GM18498 (cell line): ENCODE data around the gene DLX1.
"Not testable (repeated sequence)": the region's sequence is repeated elsewhere in the genome, so short reads cannot be mapped to it uniquely, and the experiment has no call there.

Experiments used
- ATAC-seq: cut with Tn5 transposase; IDR thresholded peaks from one replicate; pipeline ENCODE4 v1.9.1; 2021; ENCODE audit warnings: mild to moderate bottlenecking, moderate library complexity; ENCODE audit not compliant: unreplicated experiment

Gene DLX1

DNA sequence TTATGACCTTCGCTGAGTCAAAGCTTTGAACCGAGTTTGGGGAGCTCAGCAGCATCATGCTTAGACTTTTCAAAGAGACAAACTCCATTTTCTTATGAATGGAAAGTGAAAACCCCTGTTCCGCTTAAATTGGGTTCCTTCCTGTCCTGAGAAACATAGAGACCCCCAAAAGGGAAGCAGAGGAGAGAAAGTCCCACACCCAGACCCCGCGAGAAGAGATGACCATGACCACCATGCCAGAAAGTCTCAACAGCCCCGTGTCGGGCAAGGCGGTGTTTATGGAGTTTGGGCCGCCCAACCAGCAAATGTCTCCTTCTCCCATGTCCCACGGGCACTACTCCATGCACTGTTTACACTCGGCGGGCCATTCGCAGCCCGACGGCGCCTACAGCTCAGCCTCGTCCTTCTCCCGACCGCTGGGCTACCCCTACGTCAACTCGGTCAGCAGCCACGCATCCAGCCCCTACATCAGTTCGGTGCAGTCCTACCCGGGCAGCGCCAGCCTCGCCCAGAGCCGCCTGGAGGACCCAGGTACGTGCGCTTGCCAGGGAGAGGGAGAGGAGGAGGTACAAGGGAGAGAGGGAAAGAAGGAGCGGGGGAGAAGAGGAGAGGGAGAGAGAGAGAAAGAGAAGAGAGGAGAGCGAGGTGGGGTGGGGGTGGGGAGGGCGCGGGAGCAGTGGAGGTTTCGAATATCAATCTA, at the start of gene DLX1:
Gene DLX1, plus strand, starts transcription at position 48 of the 700 bp plus-strand sequence. Its CDS starts 171 bp downstream, at position 219.
- peak; percentile 20 for ATAC-seq

DNA sequence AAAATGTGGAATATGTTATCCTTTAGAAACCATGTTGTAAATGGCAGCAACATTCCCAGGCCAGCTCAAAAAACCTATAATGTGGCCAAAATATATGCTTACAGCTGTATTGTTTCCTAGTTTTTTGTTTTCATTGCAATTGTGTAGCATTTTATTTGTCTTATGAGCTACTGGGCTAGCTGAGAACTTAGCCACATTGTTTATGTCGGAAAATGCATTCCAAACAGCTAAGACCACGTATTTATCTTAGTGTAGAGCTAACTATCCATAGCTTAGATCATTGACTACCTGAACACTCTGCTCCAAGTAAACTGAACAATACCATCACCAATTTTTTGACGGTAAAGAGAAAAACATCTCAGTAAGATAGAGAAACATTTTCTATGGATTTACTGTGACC, 47.2 kb upstream of the DLX1 start:
- no peak for ATAC-seq

DNA sequence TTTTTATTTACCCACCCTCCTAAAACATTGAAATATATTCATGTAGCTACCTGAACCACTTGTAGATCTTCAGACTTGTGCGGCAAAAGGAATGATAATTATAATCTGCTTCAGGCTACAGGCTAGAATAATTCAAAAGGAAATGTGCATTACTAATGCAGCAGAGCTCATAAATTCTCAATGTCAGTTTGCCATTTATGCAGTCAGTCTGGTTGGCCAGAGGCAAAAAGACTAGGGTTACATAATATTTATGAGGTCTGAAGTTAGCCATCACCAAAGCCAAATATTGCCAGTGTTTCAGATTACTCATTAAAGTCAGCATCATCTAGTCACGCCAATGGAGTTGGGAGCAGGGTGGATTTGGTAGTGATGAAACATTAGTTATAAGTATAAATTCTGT, 46.7 kb upstream of the DLX1 start:
- no peak for ATAC-seq

DNA sequence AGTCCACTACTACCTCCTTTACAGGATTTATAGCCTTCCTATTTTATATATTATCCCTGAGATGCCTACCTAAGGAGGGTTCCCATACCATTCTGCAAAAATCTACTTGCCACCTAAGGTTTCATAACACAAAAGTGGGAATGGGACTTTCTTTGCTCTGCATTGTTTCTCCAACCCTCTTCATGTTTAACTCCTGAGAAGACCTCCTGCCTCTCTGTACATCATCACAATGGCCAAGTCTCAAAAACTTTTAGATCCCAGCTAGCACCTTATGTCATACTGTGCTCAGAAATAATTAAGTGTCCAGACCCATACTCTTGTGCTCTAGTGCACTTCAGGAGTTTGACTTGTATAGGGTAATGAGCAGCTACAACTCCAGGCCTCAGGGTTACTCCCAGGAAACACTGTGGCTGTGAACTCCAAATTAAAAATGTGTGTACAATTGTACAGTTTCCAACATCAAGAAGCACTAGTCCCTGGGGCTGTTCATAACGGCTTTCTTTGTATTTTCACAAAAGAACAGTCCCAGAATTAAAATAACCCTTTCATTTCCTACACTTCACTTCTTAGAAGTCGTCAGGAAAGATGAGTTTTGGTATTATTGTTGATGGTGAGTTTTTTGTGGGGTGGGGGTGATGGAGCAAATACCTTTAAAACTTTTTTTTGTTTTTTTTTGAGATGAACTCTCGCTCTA, 46.1 kb upstream of the DLX1 start:
- ATAC-seq: no peak

DNA sequence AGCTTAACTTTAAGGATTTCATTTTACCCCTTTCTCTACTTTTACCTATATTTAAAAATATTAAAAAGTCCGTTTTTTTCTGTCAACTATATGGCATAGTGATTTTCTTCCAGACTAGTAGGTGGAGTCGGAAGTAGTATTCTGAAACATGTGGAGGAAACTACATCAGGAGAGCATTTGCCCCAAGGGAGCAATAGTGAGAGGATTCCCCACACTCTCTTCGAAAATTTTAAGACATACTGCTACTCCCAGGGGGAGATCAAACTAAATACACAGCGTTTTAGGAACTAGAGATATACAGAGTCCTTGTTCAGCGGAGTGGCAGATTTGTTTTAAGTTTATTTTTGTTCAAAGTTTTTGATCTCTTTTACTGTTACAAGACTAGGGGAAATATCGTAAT, 45.0 kb upstream of the DLX1 start:
- ATAC-seq: no peak

DNA sequence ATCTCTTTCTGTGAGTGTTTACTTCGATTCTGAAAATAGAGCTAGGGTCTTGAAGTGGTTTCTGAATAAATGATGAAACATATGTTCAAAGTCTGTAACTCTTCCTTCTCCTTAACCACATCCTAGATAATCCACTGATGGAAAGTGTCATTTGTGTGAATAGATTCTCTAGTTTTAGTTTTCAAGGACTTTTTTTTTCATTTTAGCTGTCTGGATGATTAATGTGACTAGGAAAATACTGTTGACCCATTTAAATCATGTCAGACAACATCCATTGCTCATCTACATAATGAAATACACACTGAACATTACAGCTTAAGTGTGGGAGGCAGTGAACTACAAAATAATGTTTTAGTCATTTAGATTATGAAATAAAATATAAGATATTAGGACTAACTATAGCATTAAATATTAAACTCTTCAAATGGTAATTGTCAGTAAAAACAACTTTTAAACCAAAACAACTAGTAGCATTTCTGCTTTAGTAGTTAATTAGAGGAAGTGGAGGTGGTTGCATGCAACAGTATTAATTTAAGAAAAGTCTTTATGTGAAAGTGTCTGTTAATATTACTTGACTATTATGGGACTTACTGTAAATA, 39.1 kb upstream of the DLX1 start:
- no peak for ATAC-seq

DNA sequence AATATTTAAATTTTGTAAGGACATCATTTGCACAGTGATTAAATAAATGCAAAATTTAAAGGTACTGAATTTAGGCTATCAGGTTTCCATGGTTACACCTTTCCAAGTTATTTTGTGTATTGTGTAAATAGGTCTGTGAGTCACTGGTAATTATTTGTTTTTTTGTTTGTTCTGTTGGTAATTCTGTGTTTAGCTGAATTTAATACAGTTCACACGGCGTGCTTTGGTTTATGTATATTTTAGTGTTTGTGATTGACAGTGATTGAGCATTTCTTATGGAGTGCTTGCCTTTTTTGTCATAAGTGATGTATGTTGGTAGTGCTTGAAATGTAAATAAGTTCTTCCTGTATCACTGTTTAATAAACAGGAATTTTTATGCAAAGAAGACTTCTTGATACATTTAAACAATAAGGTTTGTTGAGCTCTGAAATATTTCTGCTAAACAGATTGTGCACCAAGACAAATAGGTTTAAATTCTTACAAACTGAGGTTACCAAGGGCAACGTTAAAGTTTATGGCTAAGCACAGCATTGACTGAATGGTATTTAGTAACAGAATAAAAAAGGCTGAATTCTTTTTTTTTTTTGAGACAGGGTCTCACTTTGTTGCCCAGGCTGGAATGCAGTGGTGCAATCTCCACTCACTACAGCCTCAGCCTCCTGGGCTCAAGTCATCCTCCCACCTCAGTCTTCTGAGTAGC, 38.3 kb upstream of the DLX1 start:
- ATAC-seq: no peak

DNA sequence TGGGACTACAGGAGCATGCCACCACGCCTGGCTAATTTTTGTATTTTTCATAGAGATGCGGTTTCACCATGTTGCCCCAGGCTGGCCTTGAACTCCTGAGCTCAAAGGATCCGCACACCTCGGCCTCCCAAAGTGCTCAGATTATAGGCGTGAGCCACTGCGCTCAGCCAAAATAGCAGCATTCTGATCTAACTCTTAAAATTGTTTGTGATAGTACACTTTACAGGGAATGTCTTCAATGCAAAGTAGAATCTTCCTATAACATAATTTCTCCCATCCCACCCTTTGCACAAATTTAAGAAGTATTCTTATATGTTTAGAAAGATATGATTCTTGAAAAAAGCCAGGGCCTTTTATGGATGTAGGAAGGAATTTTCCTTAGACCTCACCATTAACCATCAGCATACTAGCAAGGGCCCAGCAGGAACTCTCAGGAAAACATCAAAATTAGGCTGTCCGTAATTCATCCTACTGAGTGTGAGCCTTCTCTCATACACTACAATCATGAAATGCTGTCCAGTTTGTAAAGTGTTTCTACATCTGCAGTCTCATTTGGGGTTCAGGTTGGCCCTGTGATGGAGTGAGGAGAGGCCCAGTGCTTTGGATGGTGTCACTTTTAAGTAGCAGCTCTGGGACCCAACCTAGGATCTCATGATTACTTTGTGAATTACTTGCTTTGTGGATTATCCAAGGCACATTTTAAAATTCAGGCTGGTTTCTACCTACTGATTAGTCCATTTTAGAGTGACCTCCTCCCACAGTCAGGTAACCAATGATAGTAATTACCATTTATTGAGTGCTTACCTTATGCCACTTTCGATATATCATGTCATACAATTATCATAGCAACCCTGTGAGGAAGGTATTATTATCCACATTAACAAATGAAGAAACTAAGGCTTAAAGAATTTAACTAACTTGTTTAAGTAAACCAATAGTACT, 37.5 kb upstream of the DLX1 start:
- no peak for ATAC-seq

DNA sequence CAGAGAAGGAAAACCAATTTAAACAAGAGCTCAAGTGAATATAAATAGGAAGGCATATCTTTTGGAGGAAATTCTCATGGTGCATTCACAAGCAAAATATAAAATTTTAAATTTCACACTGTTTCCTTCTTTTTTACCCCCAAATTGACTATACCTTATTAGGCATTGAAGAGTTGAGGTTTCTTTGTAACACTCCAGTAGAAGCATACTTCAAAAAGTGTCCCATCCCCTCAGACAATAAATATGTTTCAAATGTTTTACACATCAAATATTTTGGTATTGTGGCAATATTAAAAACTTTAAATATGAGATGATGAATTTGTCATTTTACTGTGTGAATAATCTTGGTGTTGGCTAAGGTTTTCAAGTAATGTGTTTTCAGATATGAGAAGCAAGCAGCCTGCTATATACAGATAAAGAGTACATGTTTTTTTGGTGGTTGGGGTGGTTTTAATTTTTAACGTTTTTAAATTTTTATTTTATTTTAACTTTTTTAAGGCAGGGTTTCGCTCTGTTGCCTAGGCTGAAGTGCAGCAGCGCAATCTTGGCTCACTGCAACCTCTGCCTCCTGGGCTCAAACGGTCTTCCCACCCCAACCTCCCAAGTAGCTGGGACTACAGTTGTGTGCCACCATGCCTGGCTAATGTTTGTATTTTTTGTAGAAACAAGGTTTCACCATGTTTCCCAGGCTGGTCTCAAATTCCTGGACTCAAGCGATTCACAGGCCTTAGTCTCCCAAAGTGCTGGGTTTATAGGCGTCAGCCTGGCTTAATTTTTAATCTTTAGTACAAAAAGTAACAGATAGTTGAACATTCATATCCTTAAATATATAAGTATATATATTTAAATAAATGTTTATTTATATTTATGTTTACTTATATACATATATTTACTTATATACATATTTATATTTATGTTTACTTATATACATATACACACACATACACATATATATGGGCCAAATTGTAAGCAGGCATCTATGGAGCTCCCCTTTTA, 36.5 kb upstream of the DLX1 start:
- ATAC-seq: no peak

DNA sequence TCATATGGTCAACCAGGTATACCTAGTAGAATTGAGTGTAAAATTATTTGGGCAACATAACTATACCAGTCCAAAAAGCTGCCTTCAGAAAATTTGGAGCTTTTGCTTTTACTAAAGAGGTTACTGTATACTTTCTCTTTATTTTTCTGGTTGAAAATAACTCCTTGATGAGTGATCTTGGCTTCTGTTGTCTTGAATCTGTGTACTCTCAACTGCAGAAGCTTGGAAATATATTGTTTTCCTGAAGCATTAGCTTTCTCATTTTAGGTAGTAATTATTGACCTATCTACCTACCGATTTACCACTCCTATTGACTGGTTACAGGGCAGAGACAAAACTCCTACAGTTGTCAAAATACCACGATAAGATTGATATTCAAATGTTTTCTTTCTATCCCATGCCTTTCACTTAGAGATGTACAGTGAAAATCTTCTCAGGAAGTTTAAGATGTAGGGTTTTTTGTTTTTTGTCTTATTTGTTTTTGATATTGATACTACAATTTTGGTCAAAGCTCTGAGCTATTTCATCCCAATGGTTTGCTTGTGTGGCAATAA, 35.7 kb upstream of the DLX1 start:
- no peak for ATAC-seq

DNA sequence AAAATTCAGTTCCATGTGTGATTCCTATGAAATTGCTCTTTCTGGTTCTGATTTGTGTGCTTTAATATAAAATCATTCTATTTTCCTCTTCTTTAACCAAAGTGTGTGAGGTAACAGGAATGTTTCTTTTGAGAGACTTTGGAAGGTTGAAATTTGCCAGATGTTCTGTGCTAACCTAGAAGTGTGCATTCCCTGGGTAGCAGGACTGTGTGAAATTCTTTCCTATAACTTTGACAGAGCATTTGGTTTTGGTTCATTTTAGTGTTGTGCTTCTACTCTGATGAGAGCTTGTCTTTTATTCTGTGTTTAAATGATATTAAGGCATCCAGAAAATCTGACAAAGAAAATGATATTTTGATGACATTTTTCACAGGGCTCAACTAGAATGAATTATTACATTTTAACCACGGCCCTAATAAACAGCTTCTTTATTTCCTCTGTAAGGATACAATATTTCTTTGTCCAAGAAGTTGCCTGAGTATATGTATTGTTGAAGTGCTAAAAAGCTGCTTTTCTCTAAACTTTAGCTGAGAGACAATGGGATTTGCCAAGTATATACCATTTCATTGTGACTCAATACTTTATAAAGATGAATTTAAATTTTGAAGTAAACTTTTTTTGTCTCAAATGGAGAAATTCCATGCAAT, 34.7 kb upstream of the DLX1 start:
- no peak for ATAC-seq

DNA sequence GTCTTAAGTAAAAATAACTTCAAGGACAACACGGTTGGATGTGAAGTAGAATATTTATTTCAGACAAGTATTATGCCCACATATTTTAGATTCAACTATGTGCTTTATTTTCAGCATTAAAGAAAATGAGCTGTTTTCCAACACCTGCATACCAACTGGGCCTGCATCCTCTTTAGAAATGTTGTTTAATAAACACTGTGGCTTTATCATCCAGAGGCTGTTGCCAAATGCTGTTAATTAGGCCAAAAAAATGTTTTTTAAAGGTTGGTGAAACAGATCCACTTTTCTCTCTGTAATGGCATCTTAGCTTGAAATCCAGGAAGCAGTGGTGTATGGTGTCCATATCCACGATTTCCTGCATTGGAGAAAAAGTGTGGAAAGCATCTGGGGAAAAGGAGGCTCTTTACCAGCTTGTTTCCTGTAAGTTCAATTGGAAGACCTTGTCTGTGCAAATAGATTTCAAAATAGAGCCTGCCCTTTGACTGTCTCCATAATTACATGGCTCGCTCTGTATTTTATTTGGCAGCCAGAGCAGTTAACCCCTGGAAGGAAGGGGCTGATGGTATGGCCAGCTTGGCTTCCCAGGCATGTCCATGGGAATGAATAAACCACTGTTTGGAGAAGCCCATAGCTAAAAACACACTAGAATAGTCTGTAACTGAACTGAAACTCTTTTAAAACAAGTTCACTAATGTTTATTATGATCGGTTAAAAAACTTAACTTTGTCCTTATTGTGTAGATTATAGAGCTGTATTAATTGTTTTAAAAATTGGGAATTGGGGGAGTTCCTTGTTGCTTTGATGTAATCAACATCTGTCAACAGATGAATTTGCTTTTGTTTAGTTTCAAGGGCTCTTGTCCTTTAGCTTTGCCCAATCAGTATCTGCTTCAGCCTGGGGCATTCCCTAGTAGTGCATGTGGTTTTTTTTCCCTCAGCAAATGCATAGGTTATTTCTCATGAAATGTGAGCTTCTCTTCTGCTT, 33.0 kb upstream of the DLX1 start:
- no peak for ATAC-seq

DNA sequence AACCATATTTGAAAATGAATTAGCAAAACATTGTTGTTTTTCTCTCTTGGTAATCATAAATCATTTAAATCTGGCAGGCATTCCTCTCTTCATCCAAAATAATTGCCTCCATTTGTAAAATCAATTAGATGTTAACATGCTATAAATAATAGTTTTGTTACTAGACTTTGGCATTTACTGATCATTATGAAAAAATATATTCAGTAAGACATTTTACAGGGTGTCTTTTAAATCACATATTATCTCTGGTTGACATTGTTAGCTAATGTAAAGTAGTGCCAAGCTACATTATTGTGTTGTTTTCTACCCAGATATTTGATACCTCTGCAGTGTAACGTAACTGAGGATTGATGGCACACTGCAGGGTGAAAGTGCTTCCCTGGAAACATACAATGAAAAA, 31.8 kb upstream of the DLX1 start:
- ATAC-seq: no peak

DNA sequence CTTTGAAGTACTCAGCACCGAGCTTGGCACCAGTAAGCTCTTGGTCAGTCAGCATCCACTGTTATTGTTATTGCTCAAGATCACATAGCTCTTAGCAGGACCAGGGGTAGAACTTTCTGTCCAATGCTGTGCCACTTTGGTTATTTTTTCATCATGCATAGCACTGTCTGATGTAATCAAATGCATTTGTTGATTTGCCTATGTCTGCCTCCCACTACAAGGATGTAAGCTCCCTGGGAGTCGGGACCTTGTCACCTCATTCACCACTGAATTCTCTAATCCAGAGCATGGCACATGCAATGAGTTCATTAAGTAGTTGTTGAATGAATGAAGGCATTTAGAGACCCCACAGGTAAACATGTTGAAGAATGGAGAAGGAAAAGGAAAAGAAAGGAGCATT, 29.0 kb upstream of the DLX1 start:
- ATAC-seq: no peak

DNA sequence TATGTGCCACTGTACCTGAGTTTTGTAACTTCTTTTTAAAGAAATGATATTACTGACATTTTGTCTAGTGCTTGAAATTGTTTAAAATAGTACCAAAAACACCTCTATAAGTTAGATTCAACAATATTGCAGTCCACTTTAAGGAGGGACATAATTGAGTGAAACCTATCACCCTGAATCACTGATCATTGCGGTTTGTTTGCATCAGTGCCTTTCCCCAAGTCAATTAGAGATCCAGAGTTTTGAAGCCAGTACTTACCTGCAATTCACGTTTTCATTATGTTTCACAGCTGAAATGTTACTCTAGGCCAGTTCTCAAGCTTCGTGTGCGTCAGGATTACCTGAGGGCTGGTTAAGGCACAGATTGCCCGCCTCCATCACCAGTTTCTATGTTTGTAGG, 26.6 kb upstream of the DLX1 start:
- no peak for ATAC-seq

DNA sequence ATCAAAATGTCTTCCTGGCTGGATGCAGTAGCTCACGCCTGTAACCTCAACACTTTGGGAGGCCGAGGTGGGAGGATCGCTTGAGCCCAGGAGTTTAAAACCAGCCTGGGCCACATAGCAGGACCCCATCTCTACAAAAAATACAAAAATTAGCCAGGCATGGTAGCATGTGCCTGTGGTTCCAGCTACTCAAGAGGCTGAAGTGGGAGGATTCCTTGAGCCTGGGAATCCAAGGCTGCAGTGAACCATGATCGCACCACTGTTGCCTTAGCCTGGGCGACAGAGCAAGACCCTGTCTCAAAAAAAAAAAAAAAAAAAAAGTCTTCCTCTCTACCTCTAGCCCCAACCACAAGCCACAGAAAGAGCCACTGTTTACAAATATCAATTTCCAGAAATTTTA, 25.2 kb upstream of the DLX1 start:
- ATAC-seq: not testable (repeated sequence)

DNA sequence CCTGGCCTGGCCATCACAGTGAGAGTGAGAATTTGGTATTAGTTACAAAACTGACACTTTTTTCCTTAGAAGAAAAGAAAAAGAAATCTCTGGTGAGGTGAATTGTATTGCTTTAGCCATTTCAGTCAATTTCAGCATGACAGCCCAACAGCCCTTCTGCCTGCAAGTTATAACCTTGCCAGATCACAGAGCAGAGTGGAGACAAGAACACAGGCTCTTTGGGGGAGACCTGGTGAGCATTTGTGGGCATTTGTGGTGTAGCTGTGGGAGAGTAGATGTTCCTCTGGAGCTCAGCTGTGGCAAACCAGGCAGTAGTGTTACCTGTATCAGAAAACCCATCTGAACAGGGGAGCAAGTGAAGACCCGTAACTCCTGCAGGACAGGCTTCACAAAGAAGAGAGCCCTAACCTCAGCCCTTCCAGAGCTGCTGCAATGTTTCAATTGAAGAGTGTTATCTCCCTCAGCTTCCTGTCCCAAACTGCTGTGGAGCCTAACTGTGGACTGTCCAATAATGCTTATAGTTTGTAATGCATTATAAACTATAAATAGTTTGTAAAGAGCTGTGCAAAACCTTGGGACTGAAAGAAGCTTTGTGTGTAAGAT, 22.8 kb upstream of the DLX1 start:
- no peak for ATAC-seq
